Fibroblast of skin of left biceps (primary cell): Measurements from ENCODE around the gene TMPRSS3.

Experiments
- DNase-seq, 2 experiments: peaks; one replicate each; pipeline ENCODE4 v3.0.0-alpha.2; 2013; ENCODE audit warnings: low read depth in 2 of 2

TMPRSS3 gene

DNA sequence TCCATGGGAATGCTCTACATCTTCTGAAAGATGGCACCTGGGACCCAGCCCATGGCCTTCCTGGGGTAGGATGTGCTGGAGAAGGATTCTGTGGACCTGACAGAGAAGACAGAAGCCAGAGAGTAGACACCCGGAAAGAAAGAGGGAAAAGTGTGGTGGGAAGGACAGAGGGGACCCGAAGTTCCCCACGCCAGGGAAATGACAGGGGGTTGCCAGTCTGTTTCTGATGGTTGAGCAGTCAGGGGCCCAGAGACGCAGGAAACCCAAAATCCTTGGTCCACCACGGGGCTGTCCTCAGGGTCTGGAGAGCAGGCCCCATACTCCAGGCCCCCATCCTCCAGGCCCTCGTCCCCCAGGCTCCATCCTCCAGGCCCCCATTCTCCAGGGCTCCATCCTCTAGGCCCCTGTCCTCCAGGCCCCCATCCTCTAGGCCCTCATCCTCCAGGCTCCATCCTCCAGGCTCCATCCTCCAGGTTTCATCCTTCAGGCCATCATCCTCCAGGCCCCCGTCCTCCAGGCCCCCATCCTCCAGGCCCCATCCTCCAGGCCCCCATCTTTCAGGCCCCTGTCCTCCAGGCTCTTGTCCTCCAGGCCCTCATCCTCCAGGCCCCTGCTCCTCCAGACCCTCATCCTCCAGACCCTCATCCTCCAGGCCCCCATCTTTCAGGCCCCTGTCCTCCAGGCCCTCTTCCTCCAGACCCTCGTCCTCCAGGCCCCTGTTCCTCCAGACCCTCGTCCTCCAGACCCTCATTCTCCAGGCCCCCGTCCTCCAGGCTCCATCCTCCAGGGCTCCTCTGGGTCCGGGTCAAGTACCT, 44.0 kb downstream of the TMPRSS3 start:
- DNase-seq: no peak

DNA sequence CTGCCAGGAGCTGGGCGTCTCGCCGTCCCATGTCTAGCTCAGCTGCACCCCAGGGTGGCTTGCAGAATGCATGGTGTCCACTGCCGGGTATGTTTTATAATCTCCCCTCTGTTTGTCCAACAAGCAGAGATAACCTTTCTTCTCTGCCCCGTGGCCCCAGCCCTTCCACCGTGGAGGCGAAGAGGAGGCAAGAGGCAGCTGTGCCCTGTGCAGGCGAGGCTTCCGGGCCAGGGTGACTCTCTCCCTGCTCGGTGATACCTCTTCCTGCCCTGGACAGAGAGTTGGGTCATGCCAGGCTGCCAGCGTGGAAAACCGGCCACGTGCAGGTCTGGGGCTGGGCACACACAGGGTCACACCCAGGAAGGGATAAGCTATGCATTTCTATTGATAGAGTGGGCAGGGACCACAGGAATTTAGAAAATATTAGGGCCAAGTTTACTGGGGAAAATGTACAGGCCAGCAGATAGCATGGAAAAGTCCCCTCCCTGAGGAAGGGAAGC, 44.9 kb downstream of the TMPRSS3 start, which contains the start of gene TFF2:
Gene TFF2 (minus strand): TSS at position 68 of the 500 bp plus-strand sequence. CDS start 37 bp downstream, at position 31.
- no peak for DNase-seq

DNA sequence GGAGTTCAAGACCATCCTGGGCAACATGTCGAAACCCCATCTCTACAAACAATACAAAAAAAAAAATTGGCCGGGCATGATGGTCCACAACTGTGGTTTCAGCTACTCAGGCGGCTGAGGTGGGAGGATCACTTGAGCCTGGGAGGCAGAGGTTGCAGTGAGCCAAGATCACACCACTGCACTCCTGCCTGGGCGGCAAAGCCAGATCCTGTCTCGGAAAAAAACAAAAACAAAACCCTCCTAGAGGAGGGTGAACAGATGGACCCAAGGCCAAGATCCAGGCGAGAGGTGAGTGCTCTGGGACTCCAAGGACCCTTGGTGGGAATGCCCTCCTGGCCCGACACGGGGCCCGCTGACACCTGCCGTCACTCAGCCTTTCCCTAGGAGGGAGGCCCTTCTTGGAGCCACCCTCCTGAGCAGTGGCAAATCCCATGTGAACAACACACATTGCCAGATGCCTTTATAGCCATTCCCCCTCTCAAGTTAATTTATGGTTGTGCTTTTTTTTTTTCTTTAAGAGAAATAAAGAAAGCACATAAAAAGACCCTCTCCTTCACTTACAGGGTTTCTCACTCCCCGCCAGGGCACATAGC, 45.4 kb downstream of the TMPRSS3 start:
- no peak for DNase-seq

DNA sequence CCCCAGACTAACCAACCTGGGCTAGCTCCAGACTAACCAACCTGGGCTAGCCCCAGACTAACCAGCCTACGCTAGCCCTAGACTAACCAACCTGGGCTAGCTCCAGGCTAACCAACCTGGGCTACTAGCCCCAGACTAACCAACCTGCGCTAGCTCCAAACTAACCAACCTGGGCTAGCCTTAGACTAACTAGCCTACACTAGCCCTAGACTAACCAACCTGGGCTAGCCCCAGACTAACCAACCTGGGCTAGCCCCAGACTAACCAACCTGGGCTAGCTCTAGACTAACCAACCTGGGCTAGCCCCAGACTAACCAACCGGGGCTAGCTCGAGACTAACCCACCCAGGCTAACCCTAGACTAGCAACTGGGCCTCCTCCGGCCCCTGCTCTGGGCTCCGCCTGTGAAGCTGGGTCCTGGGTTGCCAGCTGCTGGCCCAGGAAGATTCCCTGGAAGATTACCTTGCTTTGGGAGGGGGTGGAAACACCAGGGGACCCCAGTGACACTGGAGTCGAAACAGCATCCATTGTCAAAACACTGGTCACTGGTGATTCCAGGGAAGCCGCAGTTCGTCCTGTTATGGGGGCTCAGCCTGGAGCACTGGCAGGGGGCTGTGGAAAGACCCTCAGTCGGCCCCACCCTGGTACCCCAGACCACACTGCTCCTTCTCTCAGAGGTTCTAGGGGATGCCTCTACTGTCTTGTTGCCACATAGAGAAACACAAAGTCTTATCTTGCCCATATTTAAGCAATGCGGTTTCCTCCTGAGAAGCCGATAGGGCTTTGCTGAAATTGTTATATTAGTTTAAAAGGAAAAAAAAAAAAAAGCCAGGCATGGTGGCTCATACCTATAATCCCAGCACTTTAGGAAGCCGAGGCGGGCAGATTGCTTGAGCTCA, 46.2 kb downstream of the TMPRSS3 start:
- no peak for DNase-seq

DNA sequence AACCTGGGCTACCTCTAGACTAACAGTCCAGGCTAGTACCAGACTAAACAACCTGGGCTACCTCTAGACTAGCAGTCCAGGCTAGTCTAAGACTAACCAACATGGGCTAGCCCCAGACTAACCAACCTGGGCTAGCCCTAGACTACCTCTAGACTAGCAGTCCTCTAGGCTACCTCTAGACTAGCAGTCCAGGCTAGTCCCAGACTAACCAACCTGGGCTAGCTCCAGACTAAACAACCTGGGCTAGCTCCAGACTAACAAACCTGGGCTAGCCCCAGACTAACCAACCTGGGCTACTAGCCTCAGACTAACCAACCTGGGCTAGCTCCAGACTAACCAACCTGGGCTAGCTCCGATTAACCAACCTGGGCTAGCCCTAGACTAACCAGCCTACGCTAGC, 47.1 kb downstream of the TMPRSS3 start:
- DNase-seq: no peak

DNA sequence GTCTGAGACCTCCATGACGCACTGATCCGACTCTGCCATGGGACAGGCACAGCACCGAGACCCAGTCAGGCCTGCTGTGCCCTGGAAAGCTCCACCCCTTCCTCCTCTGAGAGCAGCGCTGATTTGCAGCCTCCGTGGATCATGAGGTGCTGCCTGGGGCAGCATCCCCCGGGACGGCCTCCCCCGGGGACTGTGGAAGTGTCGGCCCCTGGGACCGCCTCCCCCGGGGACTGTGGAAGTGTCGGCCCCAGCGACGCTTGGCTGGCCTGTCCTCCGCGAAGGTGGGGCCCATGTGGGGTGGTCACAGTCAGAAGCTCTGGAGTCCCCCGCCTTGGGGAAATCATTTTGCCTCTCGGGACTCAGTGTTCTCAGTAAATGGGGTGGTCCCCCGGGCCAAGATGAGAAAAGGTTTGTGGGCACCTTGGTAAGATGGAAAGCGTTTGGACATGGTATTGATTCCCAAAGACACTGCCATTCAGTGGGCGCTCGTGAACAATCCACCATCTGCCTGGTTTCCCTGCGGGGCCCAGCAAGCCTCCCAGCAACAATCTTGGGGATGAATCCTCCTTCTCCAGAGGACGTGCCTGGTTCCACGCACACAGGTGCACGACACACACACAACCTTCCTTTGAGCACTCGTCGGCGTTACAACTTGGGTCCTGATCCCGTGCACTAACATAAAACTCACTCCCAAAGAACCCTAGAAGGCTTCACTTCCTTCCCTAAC, 48.1 kb downstream of the TMPRSS3 start:
- no peak for DNase-seq

DNA sequence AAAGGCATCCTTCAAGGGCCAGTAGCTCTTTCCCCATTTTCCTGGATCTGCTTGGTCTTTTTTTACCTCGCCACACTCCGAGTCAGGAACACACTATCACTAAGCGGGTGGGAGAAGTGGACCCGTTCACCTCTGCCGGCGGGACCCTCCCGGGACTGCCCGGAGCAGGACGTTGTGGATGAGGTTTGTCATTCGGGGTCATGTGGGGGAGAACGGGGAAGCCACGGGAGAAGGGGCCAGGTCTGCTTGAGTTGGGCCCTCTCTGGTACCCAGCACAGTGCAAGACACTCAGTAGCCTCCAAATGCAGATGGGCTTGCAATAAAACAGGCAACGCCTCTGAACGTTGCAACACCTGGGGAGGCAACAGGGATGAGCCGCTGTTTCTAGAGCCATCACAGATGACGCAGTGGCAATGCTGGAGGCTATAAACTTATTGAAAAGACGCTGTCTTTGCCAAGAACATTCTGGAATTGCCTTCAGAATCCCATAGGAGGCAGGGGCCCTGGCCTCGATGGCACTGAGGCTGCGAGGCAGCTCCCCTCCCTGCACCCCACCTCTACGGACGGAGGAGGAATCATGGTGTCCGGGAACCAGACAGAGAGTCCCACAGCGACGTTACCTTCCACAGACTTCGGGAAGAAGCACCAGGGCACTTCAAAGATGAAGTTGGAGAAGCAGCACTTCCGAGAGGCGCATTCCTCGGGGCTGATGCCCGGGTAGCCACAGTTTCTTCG, 48.8 kb downstream of the TMPRSS3 start:
- DNase-seq: no peak

DNA sequence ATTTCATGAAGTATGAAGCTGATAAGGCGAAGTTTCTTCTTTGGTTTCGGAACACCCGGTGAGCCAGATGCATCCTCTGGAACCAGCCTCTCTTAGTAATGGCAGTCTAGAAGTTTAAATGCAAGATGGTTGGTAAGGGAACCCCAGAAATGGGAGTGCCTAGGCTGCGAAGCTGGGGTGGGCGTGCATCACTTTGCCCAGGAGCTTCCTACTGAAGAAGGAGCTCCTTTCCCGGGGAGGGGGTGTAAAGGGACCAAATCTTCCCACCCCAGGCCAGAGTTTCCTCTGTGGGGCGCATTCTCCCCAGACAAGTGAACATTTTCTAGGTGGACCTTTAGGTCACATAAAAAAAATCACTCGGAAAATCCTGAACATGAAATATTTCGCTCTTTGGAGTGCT, 49.4 kb downstream of the TMPRSS3 start:
- no peak for DNase-seq

DNA sequence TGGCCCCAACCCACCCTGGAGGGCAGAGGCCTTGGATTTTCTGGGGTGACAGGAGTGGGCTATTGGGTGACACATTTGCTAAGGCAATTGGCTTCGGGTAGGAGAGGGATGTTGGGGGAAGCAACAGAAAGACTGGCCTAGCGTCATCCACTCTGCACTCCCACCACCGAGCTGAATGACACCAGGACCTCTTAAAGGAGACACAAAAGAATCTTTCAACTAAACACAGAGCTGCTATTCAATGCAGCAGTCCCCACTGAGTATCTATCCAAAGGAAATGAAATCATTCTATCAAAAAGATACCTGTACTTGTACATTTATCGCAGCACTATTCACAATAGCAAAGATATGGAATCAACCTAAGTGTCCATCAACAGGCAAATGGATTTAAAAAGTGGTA, 51.2 kb downstream of the TMPRSS3 start:
- DNase-seq: no peak

DNA sequence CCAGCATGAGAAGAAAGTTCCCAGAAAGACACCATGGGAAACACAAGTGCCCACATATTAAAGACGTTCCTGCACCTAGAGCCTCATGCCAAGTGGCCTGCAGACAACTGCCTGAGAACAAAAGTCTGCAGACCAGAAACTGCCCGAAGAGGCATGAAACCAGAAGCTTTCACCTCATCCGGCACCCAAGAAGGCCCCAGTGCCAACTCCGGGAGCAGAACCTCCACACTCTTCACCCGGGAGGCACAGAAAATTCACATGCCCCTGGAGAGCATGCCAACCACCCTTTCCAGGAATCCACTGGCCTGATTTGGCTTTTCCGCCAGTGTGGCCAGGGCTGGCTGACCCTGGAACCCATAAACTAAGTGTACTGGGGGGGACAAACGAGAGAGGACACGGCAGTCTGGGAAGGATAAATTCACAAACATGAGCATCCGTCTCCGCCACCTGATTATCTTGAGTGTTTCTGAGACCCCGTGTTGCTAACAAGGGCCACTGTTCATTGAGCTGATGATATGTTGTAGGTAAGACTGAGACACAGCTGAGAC, 51.8 kb downstream of the TMPRSS3 start:
- no peak for DNase-seq

DNA sequence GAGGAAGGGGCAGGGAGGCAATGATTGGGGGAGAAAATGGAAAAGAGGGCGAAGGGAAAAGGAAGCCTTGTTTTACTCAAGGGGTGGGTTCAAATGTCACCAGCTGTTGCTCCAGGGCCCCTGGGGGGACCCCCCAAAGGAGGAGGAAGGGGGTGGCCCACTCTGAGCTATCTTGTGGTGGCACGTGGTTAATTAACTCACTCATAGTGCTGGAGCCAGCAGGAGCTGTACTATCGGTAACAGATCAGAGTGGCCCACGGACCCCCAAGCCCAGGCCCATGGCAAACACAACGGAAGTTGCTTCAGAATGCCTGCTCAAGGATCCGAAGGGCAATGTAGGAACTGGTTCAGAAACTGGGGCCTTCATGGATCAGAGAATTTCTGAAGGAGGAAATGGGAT, 52.3 kb downstream of the TMPRSS3 start:
- DNase-seq: no peak

DNA sequence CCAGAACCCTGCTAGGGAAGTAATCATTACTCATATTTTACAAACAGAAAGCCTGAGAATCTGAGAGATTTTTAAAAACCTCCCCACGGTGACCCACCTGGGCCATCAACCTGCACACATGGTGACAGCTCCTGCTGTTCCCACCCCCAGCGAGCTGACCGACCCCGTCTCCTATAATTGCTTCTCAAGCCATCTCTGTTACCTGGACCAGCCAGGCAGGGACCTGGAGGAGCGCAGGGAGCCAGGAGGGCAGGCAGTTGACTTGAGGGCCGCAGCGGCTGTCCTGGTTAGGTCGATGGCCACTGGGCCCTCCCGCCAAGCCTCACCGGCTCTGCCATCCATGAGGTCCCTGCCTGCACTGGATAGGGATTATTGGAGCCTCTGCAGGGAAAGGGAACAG, 52.8 kb downstream of the TMPRSS3 start:
- no peak for DNase-seq

DNA sequence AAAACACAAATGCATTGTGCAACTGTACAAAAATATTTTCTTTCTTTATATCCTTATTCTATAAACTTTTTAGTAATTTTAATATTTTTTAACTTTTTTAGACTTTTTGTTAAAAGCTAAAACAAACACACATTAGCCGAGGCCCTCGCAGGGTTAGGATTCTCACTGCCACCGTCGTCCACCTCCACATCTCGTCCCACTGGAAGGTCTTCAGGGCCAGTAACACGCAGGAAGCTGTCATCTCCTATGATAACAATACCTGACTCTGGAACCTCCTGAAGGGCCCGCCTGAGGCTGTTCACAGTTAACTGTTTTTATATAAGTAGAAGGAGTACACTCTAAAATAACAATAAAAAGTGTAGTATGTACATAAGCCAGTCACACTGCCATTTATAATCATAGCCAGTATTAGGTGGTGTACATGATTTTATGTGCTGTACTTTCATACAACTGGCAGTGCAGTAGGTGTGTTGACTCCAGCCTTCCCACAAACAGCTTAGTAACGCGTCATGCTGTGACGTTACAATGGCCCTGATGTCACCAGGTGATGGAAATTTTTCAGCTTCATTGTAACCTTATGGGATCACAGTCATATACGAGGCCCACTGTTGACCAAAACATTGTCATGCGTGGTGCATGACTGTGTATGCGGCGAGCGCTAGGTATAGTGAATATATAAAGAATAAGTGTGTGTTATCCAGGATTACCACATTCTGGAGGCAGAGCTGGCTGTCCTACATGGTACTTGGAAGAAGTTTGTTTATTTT, 53.9 kb downstream of the TMPRSS3 start:
- no peak for DNase-seq

DNA sequence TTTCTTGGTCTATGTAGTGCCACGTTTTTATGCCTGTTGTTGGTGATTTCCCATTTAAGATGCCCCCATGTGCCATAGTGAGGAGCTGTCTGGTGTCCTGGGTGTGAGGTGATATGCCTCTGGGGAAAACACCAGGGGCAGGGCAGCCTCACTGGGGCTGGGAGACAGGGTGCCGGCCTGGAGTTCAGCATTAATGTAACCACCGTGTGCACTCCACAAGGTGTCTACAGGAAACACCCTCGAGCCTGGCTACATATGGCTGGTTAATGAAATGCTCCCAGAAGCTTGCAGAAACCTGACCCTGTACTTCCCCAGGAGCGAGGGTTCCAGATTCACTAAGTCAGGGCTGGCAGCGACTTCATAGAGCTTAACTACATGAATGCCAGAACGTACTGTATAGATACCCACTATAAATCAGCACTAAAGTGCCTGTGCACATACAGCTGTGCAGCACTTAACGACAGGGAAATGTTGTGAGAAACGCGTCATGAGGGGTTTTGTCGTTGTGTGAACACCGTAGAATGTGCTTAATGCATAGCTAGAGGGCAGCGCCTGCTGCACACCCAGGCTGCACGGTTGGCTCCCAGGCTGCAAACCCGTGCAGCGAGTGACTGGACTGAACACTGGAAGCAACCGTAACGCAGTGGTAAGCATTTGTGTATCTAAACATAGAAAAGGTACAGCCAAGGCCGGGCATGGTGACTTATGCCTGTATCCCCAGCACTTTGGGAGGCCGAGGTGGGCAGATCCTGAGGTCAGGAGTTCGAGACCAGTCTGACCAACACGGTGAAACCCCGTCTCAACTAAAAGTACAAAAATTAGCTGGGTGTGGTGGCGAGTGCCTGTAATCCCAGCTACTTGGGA, 55.4 kb downstream of the TMPRSS3 start:
- no peak for DNase-seq

DNA sequence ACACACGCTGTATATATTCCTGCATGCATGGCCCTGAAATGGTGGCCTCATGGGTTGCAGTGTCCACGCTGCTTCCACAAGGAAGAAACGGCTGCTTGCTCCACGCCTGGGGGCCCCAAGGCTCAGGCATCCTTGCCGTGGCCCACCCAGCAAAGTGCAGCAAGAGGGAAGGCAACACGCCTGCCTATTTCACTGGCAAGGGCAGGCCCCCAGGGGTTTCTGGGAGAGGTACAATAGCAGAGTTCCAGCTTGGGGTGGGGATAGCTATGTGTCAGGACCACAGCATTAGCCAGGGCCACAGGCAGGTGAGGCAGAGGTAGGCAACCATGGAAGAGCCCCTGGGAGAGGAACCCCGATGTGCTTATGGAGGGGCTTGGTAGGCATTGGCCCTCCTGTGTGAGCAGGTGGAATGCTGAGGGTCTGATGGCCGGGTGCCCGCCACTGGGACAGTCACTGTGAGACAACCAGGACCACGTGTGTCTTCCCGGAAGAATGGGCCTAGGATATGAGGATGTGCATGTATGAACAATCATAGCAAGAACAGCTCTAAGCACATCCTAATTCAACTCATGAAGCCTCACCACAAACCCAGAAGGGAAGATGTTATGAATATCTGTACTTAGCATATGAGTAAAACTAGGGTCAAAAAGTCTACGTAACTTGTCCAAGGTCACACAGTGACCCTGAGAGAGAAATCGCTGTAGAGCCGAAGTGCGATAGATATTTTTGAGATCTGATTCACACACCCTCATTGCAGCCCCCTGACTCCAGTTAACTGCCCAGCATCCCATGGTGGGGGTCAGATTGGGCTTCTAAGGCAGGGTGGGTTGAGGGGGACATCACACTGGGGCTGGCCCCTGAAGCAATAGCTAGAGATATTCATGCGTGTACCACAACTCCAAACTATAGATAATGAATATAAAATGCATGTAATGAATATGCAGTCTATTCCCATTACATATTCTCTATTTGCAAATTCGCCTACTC, 56.8 kb downstream of the TMPRSS3 start:
- no peak for DNase-seq

DNA sequence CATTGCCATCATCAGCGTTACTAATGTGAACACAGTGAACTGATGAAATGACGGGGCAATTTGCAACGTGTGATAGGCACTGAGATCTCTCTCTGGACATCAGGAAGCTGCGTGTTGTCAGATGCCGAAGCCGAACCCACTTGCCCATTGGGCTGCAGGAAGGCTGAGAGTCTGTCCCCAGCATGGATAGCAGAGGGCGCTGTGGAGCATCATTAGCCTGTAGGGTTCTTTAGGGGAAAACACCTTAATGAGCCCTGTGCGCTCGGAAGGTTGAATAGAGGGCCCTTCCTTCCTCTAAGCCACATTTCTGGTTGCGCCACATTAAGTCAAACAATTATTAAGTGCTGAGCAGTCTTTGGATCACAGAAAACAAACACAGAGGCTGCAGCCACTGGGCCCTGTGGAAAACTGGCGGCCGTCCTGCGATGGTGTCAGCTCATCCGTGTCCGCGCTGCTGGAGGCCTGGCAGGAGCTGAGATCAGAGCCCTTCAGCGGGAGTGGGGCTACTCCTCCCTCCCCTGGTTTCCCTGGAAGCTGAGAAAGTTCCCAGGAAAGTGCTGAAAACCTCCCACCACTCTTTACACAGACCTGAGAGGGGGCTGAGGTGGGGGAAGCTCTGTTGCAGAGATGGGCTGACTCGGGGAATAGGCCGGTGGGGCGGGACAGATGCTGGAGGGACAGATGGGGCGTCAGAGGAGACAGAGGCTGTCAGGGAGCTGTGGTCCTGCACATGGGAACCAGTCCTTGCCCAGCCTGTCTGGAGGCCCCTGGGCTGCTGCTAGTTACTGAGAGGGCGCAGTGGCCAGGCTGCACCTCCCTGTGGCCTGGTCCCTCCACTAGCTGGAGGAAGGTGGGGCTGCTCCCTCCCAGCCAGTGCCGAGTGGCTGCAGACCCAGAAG, 57.8 kb downstream of the TMPRSS3 start:
- DNase-seq: no peak

DNA sequence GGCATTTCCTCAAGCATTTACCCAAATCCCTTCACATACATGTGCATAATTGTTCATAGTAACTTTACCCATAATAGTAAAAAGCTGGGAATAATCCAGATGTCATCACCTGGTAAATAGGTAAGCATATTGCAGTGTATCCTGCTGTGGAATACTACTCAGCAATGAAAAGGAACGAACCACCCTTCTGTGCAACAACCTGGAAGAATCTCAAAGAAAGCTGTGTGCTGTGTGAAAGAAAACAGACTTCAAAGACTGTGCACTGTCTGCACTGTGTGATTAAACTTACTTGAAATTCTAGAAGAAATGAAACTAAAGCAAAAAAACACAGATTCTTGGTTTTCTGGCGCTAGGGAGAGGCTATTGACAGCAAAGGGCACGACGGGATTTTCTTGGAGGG, 58.6 kb downstream of the TMPRSS3 start:
- no peak for DNase-seq
